K562 (cell line): ENCODE results near the gene CXCL16. TPM values are rescaled to one million over a fixed set of nuclear protein-coding genes. Genes with fewer than 3 reads are reported as not detected.

Experiments
- ATAC-seq: fragments of 200-7000 bp; cut with Tn5 transposase; 3 replicates; pipeline ENCODE4 v1.9.1; 2020; ENCODE audit warnings: moderate library complexity
- BruUV-seq: library from RNA; stranded (reverse); fragments of 400-500 nt; replicated peaks from 2 replicates; lab custom pipeline; 2021; lab: Mats Ljungman, UMichigan
- CTCF ChIA-PET: fragments of 300-600 bp; formaldehyde crosslinking; extraction: SDS; loops from one replicate; lab custom pipeline; 2021; ENCODE audit warnings: low intra/inter-chr PET ratio; lab: Yijun Ruan, JAX
- POLR2A ChIA-PET: fragments of 300-600, 350-650 bp; sonication (Branson Sonifier 250); formaldehyde crosslinking; extraction: SDS; loops from one replicate; lab custom pipeline; 2021; ENCODE audit warnings: antibody characterized with exemption, inconsistent platforms; lab: Yijun Ruan, JAX
- DNase-seq, 4 experiments: peaks; one replicate each; pipeline versions ENCODE4 v3.0.0 to v3.0.0-alpha.2; 2011 to 2018; ENCODE audit warnings: low spot score in 3 of 4, mixed read lengths in 3 of 4; ENCODE audit errors: extremely low read depth in 1 of 4
- FAIRE-seq: peaks from 2 replicates; lab custom pipeline; 2011; peaks lifted over from hg19 to GRCh38; lab: Jason Lieb, UNC
- H2AFZ ChIP-seq: 2 replicates; pipeline ENCODE4 v1.6.0; 2011; ENCODE audit warnings: low read depth, low read length, control low read depth, inconsistent platforms
- H3K27ac ChIP-seq: fragments of 200-600 bp; 3 replicates; pipeline ENCODE4 v1.8.0; 2011; ENCODE audit warnings: low read depth, mild to moderate bottlenecking, control low read depth, inconsistent platforms, low read length, moderate library complexity, mixed read lengths; ENCODE audit errors: extremely low read depth
- H3K27me3 ChIP-seq, 2 experiments: fragments of 300-600 bp in 1 of 2; 2 replicates in 1 of 2; 3 replicates in 1 of 2; pipeline versions ENCODE4 v1.6.0 to v1.8.0; 2011; ENCODE audit warnings: inconsistent platforms in 2 of 2, low read length in 2 of 2, mild to moderate bottlenecking in 1 of 2, mixed read lengths in 1 of 2, moderate library complexity in 1 of 2; ENCODE audit not compliant: control insufficient read depth in 2 of 2, insufficient read depth in 2 of 2
- H3K36me3 ChIP-seq: fragments of 300-600 bp; 3 replicates; pipeline ENCODE4 v1.8.0; 2011; ENCODE audit warnings: mild to moderate bottlenecking, low read length, inconsistent platforms; ENCODE audit not compliant: control insufficient read depth, insufficient read depth
- H3K4me1 ChIP-seq, 2 experiments: fragments of 200-600 bp in 1 of 2; replicated peaks in 1 of 2; 2 replicates in 1 of 2; 3 replicates in 1 of 2; pipeline versions ENCODE4 v1.5.1 to v1.8.0; 2011; ENCODE audit warnings: inconsistent platforms in 2 of 2, low read length in 2 of 2, mild to moderate bottlenecking in 1 of 2, mixed read lengths in 1 of 2, moderate library complexity in 1 of 2; ENCODE audit not compliant: control insufficient read depth in 2 of 2, insufficient read depth in 2 of 2
- H3K4me2 ChIP-seq: 2 replicates; pipeline ENCODE4 v1.6.1; 2011; ENCODE audit warnings: low read length, control low read depth, inconsistent platforms, mixed read lengths; ENCODE audit not compliant: insufficient read depth
- H3K4me3 ChIP-seq: fragments of 200-600 bp; sonication (generic), shearing (Covaris generic); 2 replicates; pipeline ENCODE4 v1.5.1; 2016; ENCODE audit warnings: control low read depth, inconsistent platforms
- H3K79me2 ChIP-seq: fragments of 200-600 bp; 3 replicates; pipeline ENCODE4 v1.8.0; 2011; ENCODE audit warnings: low read length, inconsistent platforms; ENCODE audit not compliant: control insufficient read depth, insufficient read depth
- H3K9ac ChIP-seq, 2 experiments: 2 replicates each; pipeline versions ENCODE4 v1.6.0 to v1.6.1; 2011; ENCODE audit warnings: low read depth in 2 of 2, low read length in 2 of 2, control low read depth in 1 of 2, inconsistent platforms in 1 of 2, mild to moderate bottlenecking in 1 of 2, mixed read lengths in 1 of 2; ENCODE audit not compliant: insufficient read depth in 1 of 2
- H3K9me1 ChIP-seq: one replicate; pipeline ENCODE4 v1.6.0; 2011; ENCODE audit warnings: inconsistent platforms, mild to moderate bottlenecking, low read length, moderate library complexity; ENCODE audit not compliant: control insufficient read depth, insufficient read depth
- H3K9me3 ChIP-seq: replicated peaks from 2 replicates; pipeline ENCODE4 v1.5.1; 2011; ENCODE audit warnings: low read depth, low read length, inconsistent platforms; ENCODE audit not compliant: control insufficient read depth, insufficient read depth
- H4K20me1 ChIP-seq: replicated peaks from 2 replicates; pipeline ENCODE4 v1.6.1; 2011; ENCODE audit warnings: low read length, inconsistent platforms, mixed read lengths; ENCODE audit not compliant: control insufficient read depth, insufficient read depth
- CBFA2T3 ChIP-seq: fragments of 450-650 bp; IDR thresholded peaks from 2 replicates; pipeline ENCODE4 v1.6.1; 2017
- CEBPG ChIP-seq, 3 experiments: fragments of 200-800 bp in 1 of 3; sonication (Bioruptor generic) in 1 of 3; sonication (generic) in 1 of 3; formaldehyde crosslinking in 1 of 3; IDR thresholded peaks in 2 of 3; conservative IDR thresholded peaks in 1 of 3; 2 replicates each; pipeline versions ENCODE4 v1.6.1 to v1.8.0; 2016 to 2022; ENCODE audit warnings: missing compliant biosample characterization in 2 of 3, missing genetic modification characterization in 2 of 3, mild to moderate bottlenecking in 1 of 3, missing genetic modification reagents in 1 of 3
- ETS2 ChIP-seq: IDR thresholded peaks from 2 replicates; pipeline ENCODE4 v1.6.1; 2016; ENCODE audit warnings: borderline replicate concordance, missing genetic modification characterization, mild to moderate bottlenecking, moderate library complexity, missing compliant biosample characterization; ENCODE audit not compliant: poor library complexity, severe bottlenecking
- FIP1L1 ChIP-seq: fragments of 200-400 bp; formaldehyde crosslinking; IDR thresholded peaks from 2 replicates; pipeline ENCODE4 v1.6.1; 2018; ENCODE audit warnings: mild to moderate bottlenecking, low read depth, low read length; ENCODE audit not compliant: poor library complexity, severe bottlenecking
- GTF2B ChIP-seq: IDR thresholded peaks from 2 replicates; pipeline ENCODE4 v1.6.1; 2011; ENCODE audit not compliant: insufficient read length; ENCODE audit errors: extremely low read depth
- GTF2F1 ChIP-seq: IDR thresholded peaks from 2 replicates; pipeline ENCODE4 v1.6.1; 2011; ENCODE audit warnings: low read depth, low read length, improper control_type of control experiment
- ID3 ChIP-seq, 2 experiments: fragments of 250-450 bp in 1 of 2; fragments of 450-650 bp in 1 of 2; sonication (Bioruptor Pico) in 1 of 2; IDR thresholded peaks; 2 replicates each; pipeline versions ENCODE4 v1.6.1 to v1.8.0; 2016 to 2021; ENCODE audit warnings: mild to moderate bottlenecking in 2 of 2, moderate library complexity in 2 of 2, missing compliant biosample characterization in 1 of 2, missing genetic modification characterization in 1 of 2
- IRF1 ChIP-seq: sonication (generic); formaldehyde crosslinking; IDR thresholded peaks from 2 replicates; pipeline ENCODE4 v1.8.0; 2022; ENCODE audit warnings: missing genetic modification reagents, mild to moderate bottlenecking, borderline replicate concordance
- KDM1A ChIP-seq, 2 experiments: fragments of 450-650 bp; IDR thresholded peaks; 2 replicates each; pipeline ENCODE4 v1.6.1; 2016; ENCODE audit warnings: mild to moderate bottlenecking in 2 of 2
- NFIC ChIP-seq: fragments of 450-650 bp; IDR thresholded peaks from 2 replicates; pipeline ENCODE4 v1.6.1; 2017; ENCODE audit warnings: mild to moderate bottlenecking, inconsistent platforms
- PHF8 ChIP-seq: fragments of 200-600 bp; sonication (generic); IDR thresholded peaks from 2 replicates; pipeline ENCODE4 v1.6.1; 2012; ENCODE audit warnings: mixed run types, mild to moderate bottlenecking, inconsistent platforms, low read length, moderate library complexity, borderline replicate concordance
- RBM17 ChIP-seq: fragments of 200-400 bp; formaldehyde crosslinking; IDR thresholded peaks from 2 replicates; pipeline ENCODE4 v1.6.1; 2017; ENCODE audit warnings: low read depth, mild to moderate bottlenecking, low read length, borderline replicate concordance
- TAF7 ChIP-seq: fragments of 450-650 bp; IDR thresholded peaks from 2 replicates; pipeline ENCODE4 v1.6.1; 2016; ENCODE audit warnings: missing genetic modification characterization, missing compliant biosample characterization
- TGIF2 ChIP-seq: sonication (generic); formaldehyde crosslinking; IDR thresholded peaks from 2 replicates; pipeline ENCODE4 v1.8.1; 2022; ENCODE audit warnings: mild to moderate bottlenecking, missing genetic modification reagents, moderate library complexity
- XRCC4 ChIP-seq: IDR thresholded peaks from one replicate; pipeline ENCODE4 v1.6.1; 2011; ENCODE audit not compliant: insufficient read depth, insufficient read length; ENCODE audit errors: extremely low read depth
- ZBTB12 ChIP-seq: fragments of 250-450 bp; sonication (Bioruptor Pico); IDR thresholded peaks from 2 replicates; pipeline ENCODE4 v1.4.0; 2020
- ZNF436 ChIP-seq: fragments of 250-450, 450-650 bp; sonication (Bioruptor Pico); formaldehyde crosslinking; IDR thresholded peaks from 2 replicates; pipeline ENCODE4 v1.7.0; 2020; ENCODE audit warnings: mild to moderate bottlenecking
- ZNF445 ChIP-seq: fragments of 250-450 bp; sonication (Bioruptor Pico); IDR thresholded peaks from 2 replicates; pipeline ENCODE4 v1.4.0; 2020; ENCODE audit warnings: low read depth, mild to moderate bottlenecking, moderate library complexity
- ZNF586 ChIP-seq: fragments of 450-650 bp; formaldehyde crosslinking; conservative IDR thresholded peaks from 2 replicates; pipeline ENCODE4 v1.4.0; 2020; ENCODE audit warnings: mild to moderate bottlenecking, moderate library complexity
- ZNF77 ChIP-seq: fragments of 250-450 bp; sonication (Bioruptor Pico); IDR thresholded peaks from 2 replicates; pipeline ENCODE4 v1.5.0; 2020
- WGBS: fragments of 100-300 bp; shearing (Covaris generic); methylation state at CpG from one replicate; pipeline ENCODE4 v1.1.6; 2016; ENCODE audit warnings: low coverage, mixed read lengths; ENCODE audit not compliant: insufficient coverage; ENCODE audit errors: missing lambda C conversion rate; 5-methylcytosine and 5-hydroxymethylcytosine counted together
- in situ Hi-C: fragments of 300-500 bp; cut with MboI; formaldehyde crosslinking; loops from 4 replicates; pipeline ENCODE4 v1.15.0; 2018; ENCODE audit warnings: inconsistent platforms, mixed read lengths
- intact Hi-C: fragments of 100-400 bp; cut with micrococcal nuclease; formaldehyde crosslinking; loops from 2 replicates; pipeline ENCODE4 v1.14.2; 2022
- polyA plus RNA-seq, 8 experiments: library from polyadenylated mRNA; depleted of rRNA in 4 of 8; stranded (reverse) in 5 of 8; unstranded in 3 of 8; fragments of >200 nt; fragmentation: Nextera tagmentation in 2 of 8; fragmentation: Illumina TruSeq in 1 of 8; extraction: Ambion mirVana in 2 of 8; extraction: Trizol in 1 of 8; gene quantifications; 2 replicates each; pipeline versions ENCODE4 v1.2.1 to v1.2.3, GENCODE V29; 2011 to 2014; ENCODE audit warnings: inconsistent platforms in 1 of 8, missing spikeins in 1 of 8
- total RNA-seq, 7 experiments: library from RNA; depleted of rRNA in 6 of 7; stranded (reverse); fragments of >200 nt in 6 of 7; fragmentation: Illumina TruSeq in 2 of 7; extraction: Trizol in 2 of 7; gene quantifications; 2 replicates each; pipeline versions ENCODE4 v1.2.1 to v1.2.3, GENCODE V29; 2011 to 2021; ENCODE audit warnings: low replicate concordance in 1 of 7

The CXCL16 gene
- total and polyA plus RNA-seq, 9 of the 15 experiments (the other 6 are each of a cell fraction or from before 2014, with no cell fraction given) = 0.05 to 0.68 (median 0.22) TPM; not detected in 2

GRCh38 chr17:4706121-4706520 lies 33.6 kb downstream of the CXCL16 start:
- Histone ChIP-seq H3K4me2 (no peak overlapping the region), H3K79me2 (peaks cover 39% of the 10 kb centered on the region), H4K20me1 (0 out of 2 replicates have a peak, but pooled peaks cover 5% of the 10 kb centered on the region), H3K27me3 (no peaks in the 10 kb centered on the region), H3K4me3 (no peak overlapping the region), H3K27ac (no peak overlapping the region), H3K9me1 (peaks cover 4% of the 10 kb centered on the region), H3K9ac (no peak overlapping the region), H3K4me1 (peaks cover 15 to 21% of the 10 kb centered on the region in 2 experiments; a peak in 4 of 5 replicates), H3K36me3 (peaks cover 11% of the 10 kb centered on the region; the same call in 2 of the 3 replicates), H2AFZ (no peak overlapping the region), H3K9me3 (no peaks in the 10 kb centered on the region)
- no TSS peak for BruUV-seq
- no peak for FAIRE-seq
- CTCF ChIA-PET = no interaction called here
- ATAC-seq = no peak
- in situ Hi-C loops (no loop called here), intact Hi-C loops (loop anchor here (10.0 kb wide), 1 partner anchor 141 kb away; the partner anchor contains the start of gene GGT6)
- no peak for DNase-seq
- TF ChIP-seq RBM17 (no peak), CEBPG (CRISPR knock-in tag; IDR thresholded peaks at IDR 0.05) (no peak), CEBPG (tag; conservative IDR thresholded peaks at IDR 0.05 in 1 of 2, IDR thresholded peaks at IDR 0.05 in 1 of 2) (no peak), ZNF586 (CRISPR knock-in tag) (no peak), XRCC4 (no peak), GTF2F1 (no peak), TGIF2 (no peak), ID3 (CRISPR knock-in tag; IDR thresholded peaks at IDR 0.05) (no peak), ID3 (tag; IDR thresholded peaks at IDR 0.05) (no peak), CBFA2T3 (no peak), ZNF436 (CRISPR knock-in tag) (no peak), GTF2B (no peak), ZNF77 (CRISPR knock-in tag) (no peak), ZNF445 (CRISPR knock-in tag) (no peak), KDM1A (IDR thresholded peaks at IDR 0.05) (no peak), NFIC (no peak), ETS2 (tag) (no peak), IRF1 (no peak), TAF7 (tag) (no peak), ZBTB12 (CRISPR knock-in tag) (no peak), FIP1L1 (no peak), PHF8 (no peak)
- POLR2A ChIA-PET = interaction anchor here (0.7 kb wide), 1 partner anchor 16 kb away, joined by 4 read pairs; no protein-coding TSS in a partner anchor
- 82% methylated on average over 7 of the region's 7 CpGs for WGBS
